ENCODE data around the gene PSMB8.

Gene PSMB8

DNA sequence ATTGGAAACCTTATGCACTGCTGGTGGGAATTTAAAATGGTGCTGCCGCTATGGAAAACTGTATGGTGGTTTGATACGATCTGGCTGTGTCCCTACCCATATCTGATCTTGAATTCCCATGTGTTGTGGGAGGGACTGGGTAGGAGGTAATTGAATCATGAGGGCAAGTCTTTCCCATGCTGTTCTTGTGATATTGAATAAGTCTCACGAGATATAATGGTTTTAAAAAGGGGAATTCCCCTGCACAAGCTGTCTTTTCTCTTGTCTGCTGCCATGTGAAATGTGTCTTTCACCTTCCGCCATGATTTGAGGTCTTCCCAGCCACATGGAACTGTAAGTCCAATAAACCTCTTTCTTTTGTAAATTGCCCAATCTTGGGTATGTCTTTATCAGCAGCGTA, 10.2 kb downstream of the PSMB8 start:
- Histone ChIP-seq H2AFZ (no peak overlapping the region), H3K9me3 (ENCODE audit: control insufficient read depth, low read length) (no peaks in the 10 kb centered on the region), H3K4me1 (peaks cover 3% of the 10 kb centered on the region), H3K9ac (no peak overlapping the region), H3K4me3 (ENCODE audit: low read depth, low read length) (no peak overlapping the region), H3K4me2 (ENCODE audit: low read length) (no peak overlapping the region), H3K79me2 (no peaks in the 10 kb centered on the region), H3K27me3 (ENCODE audit: control insufficient read depth, insufficient read depth, low read length) (no peaks in the 10 kb centered on the region), H3K27ac (no peak overlapping the region), H3K36me3 (ENCODE audit: control insufficient read depth, insufficient read depth, low read length) (no peaks in the 10 kb centered on the region)
- TF ChIP-seq, protein P1, sequence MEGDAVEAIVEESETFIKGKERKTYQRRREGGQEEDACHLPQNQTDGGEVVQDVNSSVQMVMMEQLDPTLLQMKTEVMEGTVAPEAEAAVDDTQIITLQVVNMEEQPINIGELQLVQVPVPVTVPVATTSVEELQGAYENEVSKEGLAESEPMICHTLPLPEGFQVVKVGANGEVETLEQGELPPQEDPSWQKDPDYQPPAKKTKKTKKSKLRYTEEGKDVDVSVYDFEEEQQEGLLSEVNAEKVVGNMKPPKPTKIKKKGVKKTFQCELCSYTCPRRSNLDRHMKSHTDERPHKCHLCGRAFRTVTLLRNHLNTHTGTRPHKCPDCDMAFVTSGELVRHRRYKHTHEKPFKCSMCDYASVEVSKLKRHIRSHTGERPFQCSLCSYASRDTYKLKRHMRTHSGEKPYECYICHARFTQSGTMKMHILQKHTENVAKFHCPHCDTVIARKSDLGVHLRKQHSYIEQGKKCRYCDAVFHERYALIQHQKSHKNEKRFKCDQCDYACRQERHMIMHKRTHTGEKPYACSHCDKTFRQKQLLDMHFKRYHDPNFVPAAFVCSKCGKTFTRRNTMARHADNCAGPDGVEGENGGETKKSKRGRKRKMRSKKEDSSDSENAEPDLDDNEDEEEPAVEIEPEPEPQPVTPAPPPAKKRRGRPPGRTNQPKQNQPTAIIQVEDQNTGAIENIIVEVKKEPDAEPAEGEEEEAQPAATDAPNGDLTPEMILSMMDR (IDR thresholded peaks at IDR 0.05): no peak

DNA sequence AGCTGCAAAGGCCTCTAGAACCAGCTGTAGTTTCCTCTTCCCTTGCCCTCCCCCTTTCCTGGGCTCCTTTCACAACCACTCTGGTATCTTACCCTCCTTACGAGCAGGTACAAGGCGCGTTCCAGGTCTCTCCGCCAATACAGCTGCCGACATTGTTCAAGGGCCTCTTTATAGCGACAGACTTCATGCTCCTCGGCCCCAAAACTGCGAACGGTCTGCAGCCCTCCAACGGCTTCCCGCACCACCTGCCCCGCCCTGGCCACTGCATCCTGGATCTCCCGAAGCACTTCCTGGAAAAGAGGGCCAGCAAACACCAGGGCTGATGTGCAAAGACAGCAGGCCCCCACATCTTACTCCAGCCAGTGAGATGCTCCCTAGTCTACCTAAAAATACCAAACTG, 11.3 kb downstream of the PSMB8 start:
- peaks cover 3% of the 10 kb centered on the region for H3K4me1 ChIP-seq
- no peak overlapping the region for H3K9ac ChIP-seq
- H3K36me3 ChIP-seq (ENCODE audit: control insufficient read depth, insufficient read depth, low read length): no peaks in the 10 kb centered on the region
- H3K9me3 ChIP-seq (ENCODE audit: control insufficient read depth, low read length): no peaks in the 10 kb centered on the region
- H3K4me2 ChIP-seq (ENCODE audit: low read length): no peak overlapping the region
- H3K27ac ChIP-seq: no peak overlapping the region
- TF ChIP-seq, protein P1 (IDR thresholded peaks at IDR 0.05): no peak
- no peak overlapping the region for H2AFZ ChIP-seq
- no peak overlapping the region for H3K4me3 ChIP-seq (ENCODE audit: low read depth, low read length)
- H3K27me3 ChIP-seq (ENCODE audit: control insufficient read depth, insufficient read depth, low read length): no peaks in the 10 kb centered on the region
- no peaks in the 10 kb centered on the region for H3K79me2 ChIP-seq

DNA sequence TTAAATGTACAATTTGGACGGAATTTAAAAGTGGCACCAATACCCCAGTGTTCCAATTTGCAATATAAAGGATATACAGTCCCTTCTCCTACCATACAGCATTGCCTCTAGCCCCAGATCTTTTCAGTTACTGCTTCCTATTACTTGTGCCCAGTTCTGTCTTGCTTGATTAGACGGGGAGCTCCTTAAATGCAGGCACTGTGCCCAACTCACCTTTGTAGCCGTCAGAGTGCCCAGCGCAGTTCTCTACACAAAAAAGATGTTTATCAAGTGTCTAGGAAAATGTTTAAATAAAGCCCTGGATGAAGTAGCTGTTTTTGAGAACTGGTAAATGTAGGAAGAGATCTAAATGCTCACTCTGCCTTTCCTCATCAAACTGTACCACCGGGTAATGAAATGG, 12.9 kb downstream of the PSMB8 start:
- Histone ChIP-seq H3K4me3 (ENCODE audit: low read depth, low read length) (no peak overlapping the region), H3K9me3 (ENCODE audit: control insufficient read depth, low read length) (no peaks in the 10 kb centered on the region), H3K4me1 (peaks cover 3% of the 10 kb centered on the region), H2AFZ (no peak overlapping the region), H3K27ac (no peak overlapping the region), H3K9ac (no peak overlapping the region), H3K36me3 (ENCODE audit: control insufficient read depth, insufficient read depth, low read length) (no peaks in the 10 kb centered on the region), H3K27me3 (ENCODE audit: control insufficient read depth, insufficient read depth, low read length) (no peaks in the 10 kb centered on the region), H3K79me2 (no peaks in the 10 kb centered on the region), H3K4me2 (ENCODE audit: low read length) (peak overlapping the region; percentile 5)
- TF ChIP-seq, protein P1 (IDR thresholded peaks at IDR 0.05): no peak

DNA sequence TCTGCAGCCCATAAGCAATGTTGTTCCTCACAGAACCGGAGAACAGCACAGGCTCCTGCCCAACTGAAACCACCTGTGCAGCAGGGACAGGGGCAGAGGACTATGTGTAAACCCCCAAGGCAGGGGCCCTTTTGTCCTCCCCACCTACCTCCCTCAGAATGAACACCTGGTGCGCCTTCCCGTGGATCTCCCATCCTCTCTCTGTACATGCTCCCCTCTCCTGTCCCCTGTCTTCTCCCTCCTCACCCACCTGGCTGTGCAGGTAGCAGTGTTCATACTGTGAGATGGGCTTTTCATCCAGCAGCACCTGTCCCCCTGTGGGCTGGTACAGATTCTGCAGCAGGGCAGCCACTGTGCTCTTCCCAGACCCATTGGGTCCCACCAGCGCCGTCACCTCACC, 13.8 kb downstream of the PSMB8 start:
- Histone ChIP-seq H3K4me3 (ENCODE audit: low read depth, low read length) (no peak overlapping the region), H2AFZ (no peak overlapping the region), H3K27ac (no peak overlapping the region), H3K36me3 (ENCODE audit: control insufficient read depth, insufficient read depth, low read length) (no peaks in the 10 kb centered on the region), H3K4me1 (peaks cover 3% of the 10 kb centered on the region), H3K79me2 (no peaks in the 10 kb centered on the region), H3K9ac (no peak overlapping the region), H3K4me2 (ENCODE audit: low read length) (no peak overlapping the region), H3K27me3 (ENCODE audit: control insufficient read depth, insufficient read depth, low read length) (no peaks in the 10 kb centered on the region), H3K9me3 (ENCODE audit: control insufficient read depth, low read length) (no peaks in the 10 kb centered on the region)
- TF ChIP-seq, protein P1 (IDR thresholded peaks at IDR 0.05): no peak

DNA sequence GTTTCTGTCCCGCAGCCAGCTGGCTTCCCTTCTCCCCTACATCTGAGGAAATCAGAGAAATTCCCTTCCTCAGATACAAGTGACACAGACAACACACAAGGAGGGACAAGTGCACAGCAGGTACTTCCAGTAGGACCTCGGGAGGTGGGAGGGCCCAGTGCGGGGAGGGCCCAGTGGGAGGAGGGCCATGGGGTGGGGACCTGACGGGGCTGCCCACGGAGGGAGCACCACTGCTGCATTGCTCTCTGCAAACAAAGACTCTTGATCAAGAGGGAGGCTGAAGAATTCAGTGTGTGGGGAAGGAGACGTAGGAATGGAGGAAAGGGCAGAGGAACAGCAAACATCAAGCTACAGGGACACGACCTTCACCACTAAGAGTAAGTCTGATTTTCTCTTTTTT, 14.4 kb downstream of the PSMB8 start:
- Histone ChIP-seq H3K79me2 (no peaks in the 10 kb centered on the region), H3K36me3 (ENCODE audit: control insufficient read depth, insufficient read depth, low read length) (no peaks in the 10 kb centered on the region), H3K9ac (no peak overlapping the region), H3K4me2 (ENCODE audit: low read length) (no peak overlapping the region), H3K27me3 (ENCODE audit: control insufficient read depth, insufficient read depth, low read length) (no peaks in the 10 kb centered on the region), H2AFZ (no peak overlapping the region), H3K27ac (no peak overlapping the region), H3K4me1 (peaks cover 3% of the 10 kb centered on the region), H3K4me3 (ENCODE audit: low read depth, low read length) (no peak overlapping the region), H3K9me3 (ENCODE audit: control insufficient read depth, low read length) (no peaks in the 10 kb centered on the region)
- TF ChIP-seq, protein P1 (IDR thresholded peaks at IDR 0.05): no peak
